Fibroblast of upper back skin (primary cell): ENCODE data around the gene AKT1.

ENCODE experiments used
- DNase-seq: peaks from one replicate; pipeline ENCODE4 v3.0.0-alpha.2; 2013

AKT1 gene

DNA sequence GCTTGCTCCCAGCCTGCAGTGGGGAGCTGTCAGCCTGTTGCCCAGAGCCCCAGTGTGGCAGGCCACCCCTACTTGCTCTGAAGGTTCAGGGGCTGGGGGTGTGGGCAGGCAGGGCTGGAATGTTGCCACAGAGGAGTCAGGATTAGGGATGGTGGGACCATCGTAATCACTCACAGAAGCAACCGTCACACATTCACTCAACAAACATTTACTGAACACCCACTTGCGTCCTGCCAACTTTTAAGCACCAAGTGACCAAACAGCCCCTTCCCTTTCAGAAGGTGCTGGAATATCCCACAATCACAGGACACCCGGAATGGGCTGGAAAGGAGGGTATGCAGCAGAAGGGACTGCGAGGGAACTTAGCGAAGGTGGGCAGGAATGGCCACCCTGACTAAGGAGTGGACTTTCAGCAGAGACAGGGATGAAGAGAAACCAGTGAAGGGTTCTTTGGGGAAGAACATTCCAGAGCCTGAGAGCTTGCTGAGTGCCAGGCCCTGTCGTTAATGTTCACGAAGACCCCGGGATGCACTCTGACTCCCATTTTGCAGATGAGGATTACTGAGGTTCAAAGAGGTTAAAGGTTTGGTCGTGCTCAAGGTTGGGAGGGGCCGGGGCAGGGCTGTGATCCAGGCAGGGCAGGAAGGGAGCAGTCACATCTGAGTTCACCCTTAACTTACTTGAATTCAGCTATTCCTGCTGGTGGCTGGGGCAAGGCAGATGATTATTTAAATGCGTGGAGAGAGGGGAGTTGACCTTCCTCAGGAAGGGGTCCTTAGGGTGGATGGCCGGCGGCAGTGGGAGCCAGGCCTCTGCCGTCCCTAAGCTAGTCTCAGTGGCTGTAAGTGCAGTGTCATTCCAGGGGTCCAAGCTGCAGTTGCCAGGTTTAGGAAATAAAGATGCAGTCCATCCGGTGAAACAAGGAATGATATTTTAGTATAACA is 3.0 kb upstream of the AKT1 start:
- DNase-seq, result no peak

DNA sequence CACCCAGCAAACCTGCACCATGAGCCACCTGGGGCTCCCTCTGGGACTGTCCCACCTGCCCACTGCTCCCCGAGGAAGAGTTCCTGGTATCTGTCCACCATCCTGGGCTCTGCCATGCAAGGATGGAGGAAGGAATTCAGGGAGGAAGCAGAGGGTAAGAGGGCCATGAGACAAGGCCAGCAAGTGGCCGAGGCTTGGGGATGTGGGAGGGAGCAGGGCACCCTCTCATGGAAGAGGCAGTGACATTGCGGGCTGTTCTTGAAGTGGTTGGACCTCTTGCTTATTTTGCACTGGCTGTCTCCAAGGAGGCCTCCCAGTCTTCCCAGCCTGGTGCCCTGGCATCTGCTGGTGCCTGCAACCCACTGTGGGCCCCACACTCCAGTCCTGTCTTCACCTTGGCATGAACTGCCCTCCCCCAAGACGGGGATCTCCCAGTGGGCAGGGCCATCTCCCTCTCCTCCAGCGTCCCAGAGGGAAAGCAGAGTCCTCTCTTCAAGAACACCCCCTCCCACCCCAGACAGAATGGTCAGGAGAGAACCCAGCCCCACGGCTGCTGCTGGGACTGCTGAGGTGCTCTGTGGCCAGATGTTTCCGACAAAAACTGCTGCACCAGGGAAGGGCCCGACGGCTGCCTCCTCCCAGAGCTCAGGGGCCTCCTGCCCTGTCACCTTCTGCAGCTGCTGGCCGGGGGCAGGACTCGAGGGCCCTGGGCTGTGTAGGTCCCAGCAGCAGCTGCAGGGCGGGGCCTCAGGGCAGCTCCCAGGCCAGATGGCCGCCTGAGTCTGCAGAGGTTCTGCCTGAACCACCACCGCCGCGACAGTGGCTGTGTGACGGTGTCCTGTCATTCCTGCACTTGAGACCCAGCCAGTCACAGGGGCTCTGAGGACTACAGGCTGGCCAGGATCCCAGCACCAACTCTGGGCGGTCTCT is 1.8 kb upstream of the AKT1 start:
- DNase-seq, result no peak

GRCh38 chr14:104796687-104797081 is 1.1 kb upstream of the AKT1 start:
- DNase-seq, result no peak

DNA sequence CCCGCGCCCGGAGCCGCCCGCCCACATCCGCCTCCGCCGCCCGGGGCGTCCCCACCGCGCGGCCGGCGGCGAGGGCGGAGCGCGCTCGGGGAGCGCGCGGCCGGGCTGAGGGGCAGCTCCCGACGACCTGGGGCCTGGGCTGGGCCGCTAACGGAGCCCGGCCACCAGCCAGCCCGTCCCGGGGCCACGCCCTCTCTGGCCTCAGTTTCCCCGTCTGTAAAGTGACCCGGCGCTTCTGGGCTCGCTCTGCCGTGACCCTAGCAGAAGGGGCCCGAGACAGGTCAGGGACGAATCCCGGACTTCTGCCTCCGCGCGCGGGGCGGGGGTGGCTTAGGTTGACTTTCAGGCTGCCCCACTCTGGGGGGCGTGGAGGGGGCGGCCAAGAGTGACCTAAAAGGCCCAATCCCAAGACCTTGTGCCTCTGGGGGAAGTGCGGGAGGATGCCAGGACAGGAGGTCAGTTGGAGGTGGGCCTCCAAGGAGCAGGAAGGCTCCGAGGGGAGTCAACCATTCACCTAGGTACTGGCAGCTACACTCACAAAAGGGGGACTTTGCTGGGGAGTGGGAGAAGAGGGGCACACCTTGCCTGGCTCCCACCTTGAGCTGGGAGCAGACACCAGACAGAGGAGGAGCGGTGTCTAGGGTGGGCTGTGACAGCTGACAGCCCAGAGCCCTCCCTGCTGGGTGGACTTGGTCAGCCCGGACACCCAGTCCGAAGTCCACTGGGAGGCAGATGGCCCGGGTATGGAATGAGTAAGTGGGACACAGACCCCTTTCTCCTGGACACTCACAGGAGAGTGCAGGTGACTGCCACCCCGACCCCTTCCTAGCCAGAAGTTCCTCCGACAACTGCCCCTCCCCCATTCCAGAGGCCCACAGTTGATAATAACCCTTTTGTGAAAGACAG is 486 bp upstream of the AKT1 start:
- DNase-seq, result peak; percentile 48

- DNase-seq, result no peak
These were observed 936 bp downstream of the AKT1 start for GRCh38 chr14:104794631-104794992.

- peak; percentile 66 for DNase-seq
These were observed 1.4 kb downstream of the AKT1 start for GRCh38 chr14:104794099-104794498.

GRCh38 chr14:104793703-104793959 is 1.9 kb downstream of the AKT1 start:
- no peak for DNase-seq

- no peak for DNase-seq
These were observed 2.4 kb downstream of the AKT1 start for GRCh38 chr14:104792945-104793702.

DNA sequence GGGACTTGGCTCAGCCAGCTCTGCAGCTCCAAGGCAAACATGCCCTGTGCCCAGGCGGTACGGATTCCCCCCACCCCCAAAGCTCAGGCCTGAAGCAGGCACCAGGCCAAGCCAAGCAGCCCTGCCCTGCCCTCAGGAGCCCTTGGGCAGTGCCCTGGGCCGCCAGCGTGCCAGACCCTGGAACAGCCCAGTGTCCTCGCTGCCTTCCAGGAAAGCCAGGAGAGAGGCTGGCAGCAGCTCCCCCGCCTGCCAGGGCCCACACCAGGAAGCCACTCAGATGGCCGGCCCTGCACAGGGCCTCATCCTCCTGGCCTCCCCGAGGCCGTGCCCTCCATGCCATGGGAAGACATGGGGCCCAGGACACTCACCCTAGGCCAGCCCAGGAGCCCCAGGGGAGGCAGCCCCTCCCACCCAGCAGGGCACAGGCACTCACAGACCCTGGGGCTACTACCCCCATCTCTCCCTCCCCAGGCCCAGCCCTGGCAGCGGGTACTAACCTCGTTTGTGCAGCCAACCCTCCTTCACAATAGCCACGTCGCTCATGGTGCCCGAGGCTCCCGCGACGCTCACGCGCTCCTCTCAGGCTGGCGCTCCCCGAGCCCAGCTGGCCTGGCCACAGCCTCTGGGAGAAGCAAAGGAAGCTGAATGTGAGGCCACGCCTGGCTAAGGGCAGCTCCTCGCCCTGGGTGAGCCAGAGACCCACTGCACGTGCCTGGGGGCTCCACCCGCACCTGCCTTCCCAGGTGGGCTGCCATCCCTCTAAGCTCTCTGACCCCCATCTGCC is 3.3 kb downstream of the AKT1 start:
- DNase-seq, result no peak

- no peak for DNase-seq
These were observed 4.1 kb downstream of the AKT1 start for GRCh38 chr14:104791425-104791824.

DNA sequence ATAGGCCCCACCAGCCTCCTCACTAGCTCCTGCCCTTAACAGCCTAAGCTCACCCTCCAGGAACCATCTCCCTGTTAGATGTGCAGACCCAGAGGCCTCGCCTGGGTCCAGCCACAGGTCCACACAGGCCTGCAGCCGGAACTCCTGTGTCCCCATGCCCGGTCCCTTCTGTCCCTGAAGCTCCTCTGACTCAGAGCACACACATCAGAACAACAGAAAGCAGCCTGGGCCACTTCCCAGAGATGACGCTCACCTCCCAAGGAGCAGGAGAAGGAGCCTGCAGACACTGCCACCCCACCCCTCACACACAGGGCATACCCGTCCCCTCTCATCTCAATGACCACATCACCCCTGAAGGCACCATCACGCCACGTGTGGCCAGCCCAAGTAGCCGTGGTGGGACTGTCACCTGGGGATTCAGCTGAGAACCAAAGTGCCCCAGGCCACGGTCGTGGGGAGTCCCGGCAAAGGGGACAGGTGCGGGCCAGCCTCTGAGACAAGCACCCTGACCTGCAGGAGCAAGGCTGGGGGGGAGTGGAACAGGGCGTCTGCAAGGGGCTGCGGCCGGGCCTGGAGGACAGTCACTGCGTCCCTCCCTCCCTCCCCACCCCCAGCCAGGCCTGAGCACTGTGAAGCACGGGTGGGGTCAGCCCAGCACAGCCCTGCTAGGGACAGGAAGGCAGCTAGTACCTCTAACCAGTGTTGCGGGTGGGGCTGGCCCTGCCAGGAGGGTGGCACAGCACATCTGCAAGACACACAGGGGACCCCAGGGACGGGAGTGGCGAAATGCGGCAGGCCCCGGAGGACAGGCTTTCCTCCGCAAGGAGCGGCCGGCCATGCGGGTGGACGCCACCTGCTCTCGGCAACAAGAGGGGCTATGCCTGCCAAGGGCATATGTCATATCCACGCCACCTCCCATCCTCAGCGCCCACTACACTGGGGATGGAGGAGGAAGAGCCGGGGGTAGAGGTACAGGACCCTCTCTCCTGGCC is 5.5 kb downstream of the AKT1 start:
- no peak for DNase-seq

DNA sequence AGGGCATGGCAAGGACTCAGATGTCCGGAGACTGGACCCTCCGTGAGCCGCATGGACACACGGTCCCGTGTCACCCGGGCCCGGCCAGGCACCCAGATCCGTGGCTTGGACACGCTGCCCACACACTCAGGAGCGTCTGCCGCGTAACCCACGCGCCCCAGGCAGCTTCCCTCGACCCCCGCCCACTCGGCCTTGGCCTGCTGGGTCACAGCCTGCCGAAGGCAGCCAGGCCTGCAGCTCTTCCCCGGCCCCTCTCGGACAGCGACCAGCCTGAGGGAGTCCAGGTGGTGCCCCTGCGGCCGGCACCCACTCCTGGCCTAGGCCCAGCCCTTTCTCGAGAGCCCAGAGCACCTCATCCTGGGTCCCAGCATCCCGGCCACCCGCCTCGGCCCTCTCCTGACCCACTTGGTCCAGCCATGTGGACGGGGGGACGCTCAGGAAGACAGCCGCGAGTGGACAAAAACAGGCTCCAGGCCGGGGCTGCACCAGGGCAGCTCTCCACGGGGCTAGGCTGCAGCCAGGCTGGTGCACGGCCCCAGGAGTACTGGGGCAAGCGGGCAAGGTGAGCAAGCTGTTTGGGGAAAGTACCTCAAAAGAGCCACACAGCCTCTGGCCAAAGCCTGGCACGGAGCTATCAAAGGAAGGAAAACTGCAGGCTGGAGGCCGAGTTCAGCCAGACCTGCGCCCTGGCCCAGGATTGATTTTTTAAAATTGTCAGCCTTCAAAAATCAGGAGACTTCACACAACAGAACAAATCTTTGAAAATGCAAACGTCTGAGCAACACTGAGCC is 6.5 kb downstream of the AKT1 start:
- DNase-seq, result no peak

DNA sequence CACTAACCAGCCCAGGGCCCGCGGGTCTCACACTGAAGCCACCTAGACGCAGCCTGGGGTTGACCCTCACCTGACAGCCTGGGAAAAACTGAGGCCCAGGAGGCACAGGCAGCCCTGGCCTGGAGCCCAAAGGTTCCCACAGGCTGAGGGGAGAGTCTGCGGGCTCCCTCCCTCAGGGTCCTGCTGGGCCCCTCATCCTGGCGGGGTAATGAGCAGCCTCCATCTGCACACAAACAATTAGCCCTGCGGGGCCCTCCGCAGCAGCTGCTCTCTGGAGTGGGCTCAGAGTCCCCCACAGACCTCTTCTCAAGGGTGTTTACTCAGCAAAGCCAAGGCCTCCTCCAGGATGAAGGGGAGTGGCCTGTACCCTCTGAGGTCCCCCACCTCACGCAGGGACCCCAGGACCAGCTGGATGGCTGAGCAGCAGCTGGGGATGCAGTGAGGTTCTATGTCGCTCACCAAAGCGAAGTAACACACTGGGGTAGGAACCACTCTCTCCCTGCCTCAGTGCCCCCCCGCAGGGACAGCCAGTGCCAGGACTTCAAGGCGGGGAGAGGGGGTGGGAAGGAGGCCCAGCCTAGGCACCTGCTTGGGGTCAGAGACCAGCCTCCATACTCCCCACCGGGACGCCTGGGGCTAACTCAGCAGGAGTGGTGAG is 7.3 kb downstream of the AKT1 start:
- no peak for DNase-seq

DNA sequence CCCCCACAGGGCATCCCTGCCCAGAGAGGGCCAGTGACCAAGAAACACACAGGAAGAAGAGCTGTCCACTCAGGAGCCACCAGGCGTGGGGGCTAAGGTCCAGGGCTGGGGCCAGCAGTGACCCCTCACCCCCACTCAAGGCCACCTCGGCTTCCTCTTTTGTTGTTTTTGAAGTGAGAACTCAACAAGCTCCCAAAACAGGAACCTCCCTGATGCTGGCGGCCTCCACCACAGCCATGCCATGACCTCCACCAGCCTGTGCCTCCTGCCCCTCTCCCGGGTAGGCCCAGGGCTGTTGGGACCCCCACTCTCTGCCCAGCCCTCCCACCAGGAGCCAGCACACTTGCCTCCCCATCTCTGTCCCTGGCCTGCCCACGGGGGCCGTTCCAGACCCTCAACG is 7.8 kb downstream of the AKT1 start:
- no peak for DNase-seq

DNA sequence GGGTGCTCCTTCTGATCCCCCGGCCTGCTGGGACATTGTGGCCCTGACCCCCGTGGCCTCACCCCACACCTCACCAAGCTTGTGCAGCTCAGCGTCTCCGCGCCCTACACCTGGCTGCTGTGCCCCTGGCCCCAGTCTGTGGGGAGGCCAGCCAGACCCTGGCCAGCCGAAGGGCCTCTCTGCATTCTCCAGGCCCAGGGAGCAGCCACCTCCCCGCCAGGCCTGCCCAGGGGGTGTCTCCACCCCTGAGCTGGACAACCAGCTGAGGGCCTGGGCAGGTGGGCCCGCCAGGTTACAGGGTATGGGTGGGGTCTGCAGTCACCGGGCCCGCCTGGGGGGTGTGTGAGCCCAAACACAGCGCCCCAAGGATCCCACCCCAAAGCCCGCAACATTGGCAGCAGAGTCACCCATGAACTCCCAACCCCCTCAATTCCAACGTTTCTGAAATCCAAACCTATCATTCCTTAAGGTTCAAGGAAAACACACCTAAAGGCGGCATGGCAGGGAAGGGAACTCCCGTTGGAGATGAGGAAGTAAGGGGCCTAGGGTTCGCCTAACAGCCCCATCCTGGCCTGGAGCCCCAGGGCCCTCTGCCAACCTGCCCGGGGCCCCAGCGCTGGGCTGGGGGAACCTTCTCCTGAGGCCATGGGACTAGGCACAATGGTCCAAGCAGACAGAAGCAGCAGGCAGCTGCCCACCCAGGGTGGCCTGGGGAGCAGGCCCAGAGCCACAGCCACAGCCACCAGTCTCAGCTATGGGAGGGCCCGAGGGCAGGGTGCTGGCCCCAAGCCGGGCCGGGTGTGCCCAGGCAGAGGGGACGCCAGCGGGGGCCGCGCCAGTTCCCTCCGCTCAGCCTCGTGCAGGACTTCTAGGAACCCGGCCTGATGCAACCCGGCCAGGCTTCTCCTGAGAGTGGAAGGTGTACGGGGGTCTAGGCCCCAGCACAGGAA is 8.5 kb downstream of the AKT1 start:
- DNase-seq, result no peak

- no peak for DNase-seq
These were observed 9.4 kb downstream of the AKT1 start for GRCh38 chr14:104786091-104786586.

DNA sequence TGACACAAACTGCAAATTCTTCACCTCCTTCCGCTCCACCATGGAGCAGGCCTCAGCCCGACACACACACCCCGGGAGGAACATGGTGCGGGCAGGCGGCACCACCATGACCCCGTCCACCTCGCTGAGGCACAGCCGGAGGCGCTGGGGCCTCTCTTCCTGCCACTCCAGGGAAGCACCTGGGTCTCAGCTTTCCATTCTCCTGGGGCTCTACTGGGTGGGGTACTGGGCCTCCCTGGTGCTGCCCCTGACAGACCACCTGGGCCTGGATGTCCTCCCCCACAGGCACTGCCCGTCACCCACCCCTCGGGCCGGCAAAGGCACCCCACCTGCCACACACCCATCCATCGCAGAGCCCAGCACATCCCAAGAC is 9.9 kb downstream of the AKT1 start:
- no peak for DNase-seq
